Adrenal gland (tissue), 12 donors: ENCODE results near the gene ZNF672. TPM values are rescaled to one million over a fixed set of nuclear protein-coding genes. Genes with fewer than 3 reads are reported as not detected.

Experiments
- DNase-seq, 7 donors: peaks; one replicate each; pipeline ENCODE4 v3.0.0-alpha.2; 2019 to 2020
- H3K27ac ChIP-seq, 5 donors: fragments of 200-600 bp; sonication (generic) in 4 of 5; 1 replicate in 3 of 5; 2 replicates in 2 of 5; pipeline versions ENCODE4 v1.5.1 to v1.8.0; 2016 to 2020; ENCODE audit warnings: mild to moderate bottlenecking in 1 of 5
- H3K27me3 ChIP-seq: fragments of 200-600 bp; 2 replicates; pipeline ENCODE4 v1.8.0; 2021
- H3K36me3 ChIP-seq, 2 donors: fragments of 200-600 bp; replicated peaks in 1 of 2; 1 replicate in 1 of 2; 2 replicates in 1 of 2; pipeline versions ENCODE4 v1.5.1 to v1.8.0; 2018 to 2022
- H3K4me1 ChIP-seq, 2 donors: fragments of 200-600 bp; replicated peaks in 1 of 2; 1 replicate in 1 of 2; 2 replicates in 1 of 2; pipeline versions ENCODE4 v1.5.1 to v1.8.0; 2018 to 2021
- H3K4me3 ChIP-seq, 4 donors: fragments of 200-600 bp; sonication (generic) in 3 of 4; one replicate each; pipeline ENCODE4 v1.5.1; 2016 to 2018
- H3K9me3 ChIP-seq, 3 donors: fragments of 200-600 bp; sonication (generic) in 1 of 3; replicated peaks in 1 of 3; 1 replicate in 2 of 3; 2 replicates in 1 of 3; pipeline versions ENCODE4 v1.5.1 to v1.8.0; 2016 to 2021
- POLR2A ChIP-seq, 2 donors: fragments of 450-650 bp; IDR thresholded peaks; one replicate each; pipeline ENCODE4 v1.6.1; 2017; ENCODE audit warnings: antibody characterized with exemption in 2 of 2, mild to moderate bottlenecking in 2 of 2, moderate library complexity in 1 of 2
- WGBS, 4 donors: extraction: QIAGEN DNeasy Blood & Tissue Kit in 2 of 4; methylation state at CpG; one replicate each; pipeline versions ENCODE4 v1.1.5 to v1.1.7; 2013 to 2017; 5-methylcytosine and 5-hydroxymethylcytosine counted together
- intact Hi-C, 2 donors: fragments of 100-400 bp; cut with DNase I; formaldehyde crosslinking; loops; one replicate each; pipeline versions ENCODE4 v1.14.1 to v1.15.0; 2022 to 2023
- polyA plus RNA-seq, 3 donors: library from polyadenylated mRNA; stranded (reverse); fragments of 200-250 nt in 2 of 3; fragments of 350-450 nt in 1 of 3; fragmentation: Illumina TruSeq in 1 of 3; extraction: RNeasy Lipid Tissue Mini Kit (QIAGEN cat#74804) in 1 of 3; gene quantifications; one replicate each; pipeline ENCODE4 v1.2.3, GENCODE V29; 2013 to 2014
- total RNA-seq, 9 donors: library from RNA; depleted of rRNA in 4 of 9; stranded (reverse); fragments of >200 nt in 4 of 9; fragments of 120-200 nt in 1 of 9; fragmentation: NEBNext Ultra II Directional in 1 of 9; extraction: Animal tissue kit (Norgen Biotek cat#: 25700) in 1 of 9; gene quantifications; one replicate each; pipeline versions ENCODE4 v1.1.0 to v1.2.4, GENCODE V29; 2013 to 2023
- TF ChIP-seq, protein P1 (sequence below), 6 experiments: fragments of 450-650 bp in 4 of 6; fragments of 200-600 bp in 2 of 6; sonication (generic) in 1 of 6; IDR thresholded peaks; 1 replicate in 5 of 6; 2 replicates in 1 of 6; pipeline versions ENCODE4 v1.5.1 to v1.8.0; 2016 to 2021; ENCODE audit warnings: antibody characterized with exemption in 6 of 6, mild to moderate bottlenecking in 2 of 6, moderate library complexity in 1 of 6
- donor health status: healthy with polysubstance abuse.
- donor health status: Bipolar disorder and iron deficiency.
- donor health status: DM: yes; HTN: yes; CAD: no.
- donor health status: DM: no; HTN: no; CAD: no.
- donor health status: DM: no; HTN: no; CAD: no.
- donor health status: DM: yes; HTN: yes; CAD: no.

The ZNF672 gene
- total and polyA plus RNA-seq, 12 donors, result 9.5 to 47.5 (median 29.3) TPM

DNA sequence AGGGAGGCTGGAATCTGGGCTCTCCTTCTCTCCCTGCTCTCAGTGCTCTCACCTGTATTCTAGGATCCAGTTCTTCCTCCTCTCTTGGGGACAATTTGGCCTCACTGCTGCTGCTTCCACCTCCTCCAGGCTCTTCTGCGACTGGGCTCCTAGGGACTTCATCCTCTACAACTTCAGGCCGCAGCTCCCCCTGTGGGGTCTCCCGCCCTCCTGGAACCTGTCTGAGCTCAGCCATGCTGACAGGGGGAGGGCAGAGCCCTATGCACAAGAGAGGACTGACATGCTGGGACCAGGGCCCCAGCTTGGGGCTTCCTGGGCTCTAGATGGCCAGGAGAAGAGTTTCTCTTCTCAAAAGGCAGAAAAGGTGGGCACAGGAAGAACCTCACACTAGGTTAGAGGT lies 13.3 kb upstream of the ZNF672 start:
- peak in 1 of 7 donors; percentile 46 for DNase-seq
- peak overlapping the region in 1 of 4 donors; percentile 93 for H3K4me3 ChIP-seq
- no peaks in the 10 kb centered on the region for H3K27me3 ChIP-seq
- peak overlapping the region in 2 of 5 donors; percentile 94 to 97 for H3K27ac ChIP-seq
- intact Hi-C loops, result no loop called here
- H3K9me3 ChIP-seq, result no peaks in the 10 kb centered on the region
- TF ChIP-seq, protein P1, sequence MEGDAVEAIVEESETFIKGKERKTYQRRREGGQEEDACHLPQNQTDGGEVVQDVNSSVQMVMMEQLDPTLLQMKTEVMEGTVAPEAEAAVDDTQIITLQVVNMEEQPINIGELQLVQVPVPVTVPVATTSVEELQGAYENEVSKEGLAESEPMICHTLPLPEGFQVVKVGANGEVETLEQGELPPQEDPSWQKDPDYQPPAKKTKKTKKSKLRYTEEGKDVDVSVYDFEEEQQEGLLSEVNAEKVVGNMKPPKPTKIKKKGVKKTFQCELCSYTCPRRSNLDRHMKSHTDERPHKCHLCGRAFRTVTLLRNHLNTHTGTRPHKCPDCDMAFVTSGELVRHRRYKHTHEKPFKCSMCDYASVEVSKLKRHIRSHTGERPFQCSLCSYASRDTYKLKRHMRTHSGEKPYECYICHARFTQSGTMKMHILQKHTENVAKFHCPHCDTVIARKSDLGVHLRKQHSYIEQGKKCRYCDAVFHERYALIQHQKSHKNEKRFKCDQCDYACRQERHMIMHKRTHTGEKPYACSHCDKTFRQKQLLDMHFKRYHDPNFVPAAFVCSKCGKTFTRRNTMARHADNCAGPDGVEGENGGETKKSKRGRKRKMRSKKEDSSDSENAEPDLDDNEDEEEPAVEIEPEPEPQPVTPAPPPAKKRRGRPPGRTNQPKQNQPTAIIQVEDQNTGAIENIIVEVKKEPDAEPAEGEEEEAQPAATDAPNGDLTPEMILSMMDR (IDR thresholded peaks at IDR 0.05), result no peak
- no peak for TF ChIP-seq POLR2A (IDR thresholded peaks at IDR 0.05)
- H3K4me1 ChIP-seq, result peaks cover 38 to 51% of the 10 kb centered on the region in 2 donors
- peaks cover 0 to 11% of the 10 kb centered on the region in 2 donors for H3K36me3 ChIP-seq
- WGBS, 4 donors, result 85 to 92% (median 89%) methylated on average over 3 of the region's 3 CpGs

DNA sequence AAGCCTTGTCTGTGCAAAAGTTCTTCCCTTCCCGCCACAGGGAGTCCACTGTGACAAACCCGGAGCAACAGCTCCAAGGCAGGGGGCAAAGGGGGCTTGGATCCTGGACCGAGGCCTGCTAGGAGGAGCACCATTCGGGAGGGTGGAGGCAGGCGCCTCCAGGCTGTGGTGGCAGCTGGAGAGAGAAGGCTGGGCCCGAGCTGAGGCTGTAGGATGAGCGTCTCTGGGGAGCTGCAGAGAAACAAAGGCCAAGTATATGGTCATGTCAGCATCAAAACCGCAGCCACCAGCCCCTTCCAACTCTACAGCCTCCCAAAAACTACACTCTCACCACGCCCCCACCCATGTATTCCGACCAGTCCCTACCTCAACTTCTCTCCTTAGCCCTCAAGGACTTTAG lies 12.9 kb upstream of the ZNF672 start:
- TF ChIP-seq, protein P1 (IDR thresholded peaks at IDR 0.05), result no peak
- no peak for TF ChIP-seq POLR2A (IDR thresholded peaks at IDR 0.05)
- Histone ChIP-seq H3K27ac (peak overlapping the region in 4 of 5 donors; percentile 85 to 97 (median 94)), H3K27me3 (no peaks in the 10 kb centered on the region), H3K4me1 (peaks cover 38 to 51% of the 10 kb centered on the region in 2 donors), H3K4me3 (peak overlapping the region; percentile 40 to 93 (median 81)), H3K36me3 (peaks cover 0 to 11% of the 10 kb centered on the region in 2 donors), H3K9me3 (no peaks in the 10 kb centered on the region)
- DNase-seq, result no peak
- 30 to 44% (median 32%) methylated on average over 9 to 10 of the region's 10 CpGs for WGBS, 4 donors
- intact Hi-C loops, result no loop called here

GRCh38 chr1:248825573-248825908 lies 12.5 kb upstream of the ZNF672 start:
- Histone ChIP-seq H3K27ac (peak overlapping the region in 4 of 5 donors; percentile 85 to 97 (median 94)), H3K27me3 (no peaks in the 10 kb centered on the region), H3K36me3 (peaks cover 0 to 7% of the 10 kb centered on the region in 2 donors), H3K4me1 (peaks cover 38 to 51% of the 10 kb centered on the region in 2 donors), H3K9me3 (no peaks in the 10 kb centered on the region), H3K4me3 (peak overlapping the region; percentile 40 to 93 (median 81))
- TF ChIP-seq, protein P1 (IDR thresholded peaks at IDR 0.05), result no peak
- no peak for TF ChIP-seq POLR2A (IDR thresholded peaks at IDR 0.05)
- no peak for DNase-seq
- 1 to 2% (median 1%) methylated on average over 18 of the region's 18 CpGs for WGBS, 4 donors
- intact Hi-C loops, result no loop called here

- Histone ChIP-seq H3K4me3 (peak within 1 kb of the TSS; percentile 40 to 93 (median 81)), H3K36me3 (peaks cover 0 to 5% of the 10 kb centered on the region in 2 donors), H3K4me1 (peaks cover 34 to 47% of the 10 kb centered on the region in 2 donors), H3K27me3 (no peaks in the 10 kb centered on the region), H3K27ac (peak within 1 kb of the TSS; percentile 85 to 98 (median 94)), H3K9me3 (no peaks in the 10 kb centered on the region)
- peak; percentile 90 to 97 (median 95) for DNase-seq
- WGBS, 4 donors, result 0 to 1% (median 1%) methylated on average over 40 to 56 of the region's 56 CpGs
- intact Hi-C loops, result no loop called here
- TF ChIP-seq POLR2A (IDR thresholded peaks at IDR 0.05), result peak; percentile 60 to 71
- TF ChIP-seq, protein P1 (IDR thresholded peaks at IDR 0.05), result peak in 5 of 6 experiments; percentile 30 to 59 (median 44)
Observed at GRCh38 chr1:248825909-248826760, 11.9 kb upstream of the ZNF672 start, which contains the start of gene SH3BP5L. TSS of gene SH3BP5L (minus strand) at chr1:248825915. CDS start at chr1:248824935, 980 bp downstream.
